Measurements from ENCODE around the gene AGRP.

- TF ChIP-seq CTCF (IDR thresholded peaks at IDR 0.05) (no peak), POLR2A (IDR thresholded peaks at IDR 0.05) (no peak)
Observed at GRCh38 chr16:67466581-67466980, 16.8 kb downstream of the AGRP start.

Data from heart left ventricle (tissue), 13 donors.